H1 (cell line): Measurements from ENCODE around the gene DRC3. TPM values are rescaled to one million over a fixed set of nuclear protein-coding genes. Genes with fewer than 3 reads are reported as not detected.

Experiments
- CTCF ChIA-PET: fragments of 300-600 bp; sonication (Branson Sonifier 250); formaldehyde crosslinking; loops from one replicate; lab custom pipeline; 2021; ENCODE audit not compliant: partially characterized antibody; lab: Charles Lee
- POLR2A ChIA-PET: fragments of 300-600 bp; sonication (Branson Sonifier 250); formaldehyde crosslinking; loops from one replicate; lab custom pipeline; 2021; ENCODE audit warnings: inconsistent platforms; ENCODE audit not compliant: partially characterized antibody; lab: Charles Lee
- DNase-seq, 2 experiments: peaks; one replicate each; pipeline versions ENCODE4 v3.0.0 to v3.0.0-alpha.2; 2010 to 2022; ENCODE audit warnings: low spot score in 2 of 2, low read depth in 1 of 2, mixed read lengths in 1 of 2
- FAIRE-seq: peaks from 2 replicates; lab custom pipeline; 2011; peaks lifted over from hg19 to GRCh38; lab: Jason Lieb, UNC
- H2AFZ ChIP-seq: 2 replicates; pipeline ENCODE4 v1.8.1; 2012; ENCODE audit warnings: low read length, inconsistent platforms
- H2AK5ac ChIP-seq: 2 replicates; pipeline ENCODE4 v1.6.1; 2013; ENCODE audit warnings: low read depth, low read length
- H2BK120ac ChIP-seq: replicated peaks from 2 replicates; pipeline ENCODE3; 2013; ENCODE audit warnings: low read depth, low read length, inconsistent platforms
- H2BK12ac ChIP-seq: 2 replicates; pipeline ENCODE4 v1.6.1; 2013; ENCODE audit warnings: low read depth, low read length
- H2BK15ac ChIP-seq: 2 replicates; pipeline ENCODE4 v1.6.1; 2013; ENCODE audit warnings: low read length
- H2BK20ac ChIP-seq: 2 replicates; pipeline ENCODE4 v1.6.1; 2013; ENCODE audit warnings: low read length
- H2BK5ac ChIP-seq: 2 replicates; pipeline ENCODE4 v1.6.1; 2013; ENCODE audit warnings: low read depth, low read length
- H3K14ac ChIP-seq: 2 replicates; pipeline ENCODE4 v1.6.1; 2013; ENCODE audit warnings: inconsistent platforms; ENCODE audit not compliant: insufficient read length
- H3K18ac ChIP-seq: 2 replicates; pipeline ENCODE4 v1.6.1; 2013; ENCODE audit warnings: low read length; ENCODE audit errors: extremely low read depth
- H3K23ac ChIP-seq: 2 replicates; pipeline ENCODE4 v1.6.1; 2013; ENCODE audit warnings: inconsistent platforms; ENCODE audit not compliant: insufficient read length
- H3K23me2 ChIP-seq: 2 replicates; pipeline ENCODE4 v1.6.1; 2013; ENCODE audit warnings: low read depth, low read length
- H3K27ac ChIP-seq: 2 replicates; pipeline ENCODE4 v1.6.1; 2011; ENCODE audit warnings: low read depth, low read length, inconsistent platforms
- H3K27me3 ChIP-seq, 4 experiments: replicated peaks in 1 of 4; 1 replicate in 1 of 4; 2 replicates in 3 of 4; pipeline versions ENCODE4 v1.6.1 to v1.8.1; 2011 to 2013; ENCODE audit warnings: low read length in 3 of 4, mild to moderate bottlenecking in 3 of 4, inconsistent platforms in 2 of 4, mixed read lengths in 2 of 4, moderate library complexity in 1 of 4; ENCODE audit not compliant: control insufficient read depth in 3 of 4, insufficient read depth in 3 of 4; ENCODE audit errors: extremely low read depth in 1 of 4
- H3K36me3 ChIP-seq, 4 experiments: 2 replicates each; pipeline versions ENCODE4 v1.6.1 to v1.8.1; 2011 to 2013; ENCODE audit warnings: mild to moderate bottlenecking in 4 of 4, low read length in 3 of 4, moderate library complexity in 2 of 4, control low read depth in 1 of 4, inconsistent platforms in 1 of 4; ENCODE audit not compliant: insufficient read depth in 4 of 4, control insufficient read depth in 2 of 4
- H3K4ac ChIP-seq: replicated peaks from 2 replicates; pipeline ENCODE3; 2013; ENCODE audit warnings: low read length, low read depth, mixed read lengths, inconsistent platforms; ENCODE audit not compliant: insufficient read length
- H3K4me1 ChIP-seq, 4 experiments: replicated peaks in 1 of 4; 1 replicate in 1 of 4; 2 replicates in 3 of 4; pipeline versions ENCODE4 v1.6.1 to v1.8.1; 2011 to 2013; ENCODE audit warnings: low read length in 3 of 4, inconsistent platforms in 2 of 4, mixed read lengths in 1 of 4; ENCODE audit not compliant: insufficient read depth in 4 of 4, control insufficient read depth in 3 of 4
- H3K4me2 ChIP-seq, 2 experiments: 2 replicates each; pipeline versions ENCODE4 v1.6.1 to v1.8.1; 2011 to 2013; ENCODE audit warnings: low read depth in 2 of 2, low read length in 2 of 2, control low read depth in 1 of 2, inconsistent platforms in 1 of 2, mild to moderate bottlenecking in 1 of 2; ENCODE audit not compliant: insufficient read depth in 1 of 2
- H3K4me3 ChIP-seq, 4 experiments: fragments of 200-600, 300-600 bp in 1 of 4; sonication (generic), shearing (Covaris generic), sonication (Bioruptor Twin) in 1 of 4; 2 replicates each; pipeline versions ENCODE4 v1.5.1 to v1.8.1; 2011 to 2016; ENCODE audit warnings: low read length in 4 of 4, low read depth in 3 of 4, control low read depth in 2 of 4, inconsistent platforms in 2 of 4, mild to moderate bottlenecking in 2 of 4, mixed read lengths in 1 of 4, moderate library complexity in 1 of 4; ENCODE audit not compliant: insufficient read depth in 2 of 4; ENCODE audit errors: extremely low read depth in 1 of 4
- H3K56ac ChIP-seq: replicated peaks from 2 replicates; pipeline ENCODE3; 2013; ENCODE audit warnings: low read depth, mild to moderate bottlenecking, mixed read lengths, low read length, inconsistent platforms; ENCODE audit not compliant: insufficient read length
- H3K79me1 ChIP-seq: 2 replicates; pipeline ENCODE4 v1.6.1; 2013; ENCODE audit warnings: low read depth, low read length, control low read depth
- H3K79me2 ChIP-seq, 2 experiments: 2 replicates each; pipeline versions ENCODE4 v1.6.1 to v1.8.1; 2012 to 2013; ENCODE audit warnings: low read length in 2 of 2, mild to moderate bottlenecking in 2 of 2, inconsistent platforms in 1 of 2; ENCODE audit not compliant: insufficient read depth in 2 of 2, control insufficient read depth in 1 of 2
- H3K9ac ChIP-seq, 4 experiments: replicated peaks in 1 of 4; 1 replicate in 1 of 4; 2 replicates in 3 of 4; pipeline versions ENCODE4 v1.6.1 to v1.8.1; 2011 to 2013; ENCODE audit warnings: low read depth in 3 of 4, low read length in 3 of 4, control low read depth in 2 of 4, mild to moderate bottlenecking in 2 of 4, moderate library complexity in 2 of 4, inconsistent platforms in 1 of 4; ENCODE audit errors: extremely low read depth in 1 of 4
- H3K9me3 ChIP-seq, 2 experiments: 2 replicates each; pipeline versions ENCODE4 v1.6.1 to v1.8.1; 2012 to 2013; ENCODE audit warnings: mild to moderate bottlenecking in 2 of 2, moderate library complexity in 2 of 2, control low read depth in 1 of 2, inconsistent platforms in 1 of 2, low read depth in 1 of 2, low read length in 1 of 2, mixed read lengths in 1 of 2; ENCODE audit not compliant: insufficient read depth in 2 of 2
- H4K20me1 ChIP-seq, 2 experiments: replicated peaks in 1 of 2; 2 replicates each; pipeline versions ENCODE3 to v1.8.1; 2011 to 2013; ENCODE audit warnings: inconsistent platforms in 2 of 2, low read length in 2 of 2, mild to moderate bottlenecking in 1 of 2; ENCODE audit not compliant: insufficient read depth in 2 of 2, control insufficient read depth in 1 of 2
- H4K5ac ChIP-seq: 2 replicates; pipeline ENCODE4 v1.6.1; 2013; ENCODE audit warnings: low read length, low read depth, mixed read lengths, inconsistent platforms; ENCODE audit not compliant: insufficient read length
- H4K8ac ChIP-seq: 2 replicates; pipeline ENCODE4 v1.8.0; 2013; ENCODE audit warnings: mild to moderate bottlenecking, moderate library complexity, low read length, inconsistent platforms; ENCODE audit not compliant: insufficient read depth; ENCODE audit errors: extremely low read depth
- H4K91ac ChIP-seq: replicated peaks from 2 replicates; pipeline ENCODE3; 2013; ENCODE audit warnings: low read length, mixed read lengths, inconsistent platforms; ENCODE audit not compliant: insufficient read length
- EZH2 ChIP-seq: fragments of 200-600 bp; sonication (generic); IDR thresholded peaks from 2 replicates; pipeline ENCODE4 v1.7.1; 2012; ENCODE audit warnings: low read depth, mild to moderate bottlenecking, moderate library complexity, low read length, inconsistent platforms; ENCODE audit not compliant: severe bottlenecking
- POLR2A ChIP-seq, 2 experiments: IDR thresholded peaks; 1 replicate in 1 of 2; 2 replicates in 1 of 2; pipeline ENCODE4 v1.6.1; 2011; ENCODE audit warnings: low read depth in 2 of 2, low read length in 2 of 2, mild to moderate bottlenecking in 2 of 2; ENCODE audit errors: control extremely low read depth in 1 of 2
- RNF2 ChIP-seq: fragments of 200-900, 300-1000 bp; sonication (generic); IDR thresholded peaks from 2 replicates; pipeline ENCODE4 v1.7.1; 2016; ENCODE audit warnings: borderline replicate concordance, low read depth, mild to moderate bottlenecking, antibody characterized with exemption, low read length; ENCODE audit not compliant: poor library complexity, severe bottlenecking; ENCODE audit errors: missing control alignments
- WGBS, 2 experiments: shearing (Covaris generic) in 1 of 2; methylation state at CpG; one replicate each; pipeline versions ENCODE4 v1.1.6 to v1.1.7; 2013 to 2015; ENCODE audit warnings: low lambda C conversion rate in 2 of 2, mixed read lengths in 2 of 2, inconsistent platforms in 1 of 2, low coverage in 1 of 2, missing lambda C conversion rate in 1 of 2; ENCODE audit not compliant: insufficient replicate concordance in 2 of 2, insufficient coverage in 1 of 2, insufficient read length in 1 of 2; ENCODE audit errors: extremely low coverage in 1 of 2, missing lambda C conversion rate in 1 of 2; 5-methylcytosine and 5-hydroxymethylcytosine counted together
- polyA plus RNA-seq, 7 experiments: library from polyadenylated mRNA; depleted of rRNA in 3 of 7; stranded (reverse) in 5 of 7; unstranded in 2 of 7; fragments of >200 nt in 5 of 7; fragments of 200-250 nt in 2 of 7; gene quantifications; 1 replicate in 5 of 7; 2 replicates in 1 of 7; 4 replicates in 1 of 7; pipeline versions ENCODE4 v1.2.1 to v1.2.3, GENCODE V29; 2011 to 2013; ENCODE audit warnings: missing spikeins in 2 of 7, mixed read lengths in 2 of 7
- total RNA-seq: library from RNA; stranded (reverse); fragmentation: NEBNext Ultra II Directional; extraction: Animal tissue kit (Norgen Biotek cat#: 25700); gene quantifications from 2 replicates; pipeline ENCODE4 v1.2.1, GENCODE V29; 2021

The DRC3 gene
- total and polyA plus RNA-seq, 2 of the 8 experiments (the other 6 are each of a cell fraction or from before 2014, with no cell fraction given) = 0.59 TPM; not detected in 1

DNA sequence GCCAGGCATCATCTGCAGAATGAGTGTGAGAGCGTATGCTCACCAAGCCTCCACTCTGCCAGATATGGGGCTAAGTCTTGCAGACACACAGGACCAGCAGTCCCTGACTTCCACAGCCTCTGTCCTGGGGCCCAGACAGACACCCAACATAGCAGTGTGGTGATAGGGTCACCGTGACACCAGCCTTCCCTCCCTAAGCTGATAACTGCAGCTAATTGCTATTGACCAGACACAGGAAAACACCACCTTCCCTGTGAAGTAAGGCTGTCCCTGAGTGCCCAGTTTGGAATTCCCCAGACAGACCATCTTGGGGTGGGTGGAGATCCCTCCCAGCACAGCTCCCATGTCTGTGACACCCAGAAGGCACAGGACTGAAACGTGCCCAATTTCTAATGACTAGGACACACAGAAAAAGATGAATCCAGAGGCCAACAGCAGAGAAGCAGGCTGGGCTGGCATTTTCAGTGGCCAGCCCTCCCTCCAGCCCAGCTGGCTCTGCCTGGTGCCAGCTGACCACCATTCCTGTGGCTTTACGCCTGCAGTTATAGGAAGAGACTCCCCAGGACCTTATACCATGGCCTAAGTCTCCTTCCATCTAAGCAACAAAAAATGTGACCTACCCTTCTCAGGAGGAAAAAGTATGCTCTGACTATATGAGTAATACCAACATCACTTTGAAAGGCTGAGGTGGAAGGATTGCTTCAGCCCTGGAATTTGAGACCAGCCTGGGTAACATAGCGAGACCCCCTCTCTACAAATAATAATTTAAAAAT, 36.0 kb downstream of the DRC3 start:
- Histone ChIP-seq H3K23ac (no peak overlapping the region), H3K79me1 (no peaks in the 10 kb centered on the region; the same call in 1 of the 2 replicates), H3K9me3 (no peaks in the 10 kb centered on the region), H3K23me2 (no peaks in the 10 kb centered on the region), H3K56ac (no peak overlapping the region), H3K79me2 (no peaks in the 10 kb centered on the region), H2BK15ac (no peak overlapping the region), H2AK5ac (no peak overlapping the region), H4K8ac (no peak overlapping the region), H3K18ac (no peak overlapping the region), H3K14ac (no peak overlapping the region), H3K27ac (no peak overlapping the region), H3K4me1 (peaks cover 0 to 7% (median 0%) of the 10 kb centered on the region in 4 experiments; a peak in 1 of 7 replicates), H3K9ac (no peak overlapping the region), H2BK5ac (no peak overlapping the region), H4K5ac (no peak overlapping the region), H2BK12ac (no peak overlapping the region), H4K20me1 (peaks cover 0 to 5% of the 10 kb centered on the region in 2 experiments), H3K4me3 (no peak overlapping the region), H2BK120ac (no peak overlapping the region), H3K4ac (no peak overlapping the region), H4K91ac (no peak overlapping the region), H2BK20ac (no peak overlapping the region), H2AFZ (no peak overlapping the region), H3K27me3 (no peaks in the 10 kb centered on the region), H3K36me3 (no peaks in the 10 kb centered on the region; a peak in 1 of 8 replicates), H3K4me2 (no peak overlapping the region)
- CTCF ChIA-PET = interaction anchor here (0.6 to 7.8 kb wide), 8 partner anchors 10 to 120 kb away, joined by 3 to 49 read pairs (median 4); no protein-coding TSS in a partner anchor
- WGBS, 2 experiments = 90% methylated on average over 5 of the region's 5 CpGs; no CpG with 5 or more reads in 1 of the 2 experiments
- TF ChIP-seq RNF2 (no peak), EZH2 (no peak), POLR2A (IDR thresholded peaks at IDR 0.05; ENCODE audit: control extremely low read depth in 1 of 2, low read depth in 2 of 2, low read length in 2 of 2) (no peak)
- FAIRE-seq = no peak
- no peak for DNase-seq
- POLR2A ChIA-PET = interaction anchor here (0.9 to 3.3 kb wide), 2 partner anchors 8 to 19 kb away, joined by 3 to 16 read pairs; no protein-coding TSS in a partner anchor
